Bronchial epithelial cell (primary cell): ENCODE measurements around the gene SLC1A5. TPM values are rescaled to one million over a fixed set of nuclear protein-coding genes. Genes with fewer than 3 reads are reported as not detected.
"Not testable (repeated sequence)": the region's sequence is repeated elsewhere in the genome, so short reads cannot be mapped to it uniquely, and the experiment has no call there.

Experiments
- DNase-seq: peaks from one replicate; pipeline ENCODE4 v3.0.0-alpha.2; 2010; ENCODE audit warnings: low read depth
- FAIRE-seq: peaks from 2 replicates; lab custom pipeline; 2011; peaks lifted over from hg19 to GRCh38; lab: Jason Lieb, UNC
- H3K27me3 ChIP-seq: 2 replicates; pipeline ENCODE4 v1.5.1; 2011; ENCODE audit warnings: low read length; ENCODE audit not compliant: control insufficient read depth, insufficient read depth
- H3K36me3 ChIP-seq: 2 replicates; pipeline ENCODE4 v1.5.1; 2011; ENCODE audit warnings: low read length; ENCODE audit not compliant: control insufficient read depth, insufficient read depth
- H3K4me3 ChIP-seq: 2 replicates; pipeline ENCODE4 v1.5.1; 2011; ENCODE audit warnings: mild to moderate bottlenecking, low read depth, low read length, control low read depth
- CTCF ChIP-seq: IDR thresholded peaks from 2 replicates; pipeline ENCODE4 v1.5.1; 2011; ENCODE audit warnings: mild to moderate bottlenecking, moderate library complexity, low read length, control low read depth, inconsistent platforms; ENCODE audit not compliant: insufficient read depth, severe bottlenecking
- total RNA-seq: library from RNA; depleted of rRNA; stranded (reverse); fragments of >200 nt; gene quantifications from 2 replicates; pipeline ENCODE4 v1.2.1, GENCODE V29; 2014

Gene SLC1A5
- total RNA-seq, 1 donor from 2014 or later = 266 TPM

- peak overlapping the region; percentile 77 for H3K4me3 ChIP-seq
- no peak for DNase-seq
- H3K27me3 ChIP-seq = no peaks in the 10 kb centered on the region
- no peak for TF ChIP-seq CTCF
- FAIRE-seq = no peak
- H3K36me3 ChIP-seq = peaks cover 35% of the 10 kb centered on the region
Measured at GRCh38 chr19:46785054-46785979, 3.1 kb downstream of the SLC1A5 start.

- FAIRE-seq (no peak), DNase-seq (peak; percentile 89)
- H3K27me3 ChIP-seq = no peaks in the 10 kb centered on the region
- H3K36me3 ChIP-seq = peaks cover 38% of the 10 kb centered on the region
- peak overlapping the region; percentile 77 for H3K4me3 ChIP-seq
- peak; percentile 22 for TF ChIP-seq CTCF
Measured at GRCh38 chr19:46784262-46785053, 3.9 kb downstream of the SLC1A5 start.

GRCh38 chr19:46783670-46784069 lies 4.7 kb downstream of the SLC1A5 start:
- no peaks in the 10 kb centered on the region for H3K27me3 ChIP-seq
- H3K4me3 ChIP-seq = peak overlapping the region; percentile 77
- peaks cover 43% of the 10 kb centered on the region for H3K36me3 ChIP-seq
- no peak for DNase-seq
- FAIRE-seq = no peak
- no peak for TF ChIP-seq CTCF

- no peak for FAIRE-seq
- peaks cover 52% of the 10 kb centered on the region for H3K36me3 ChIP-seq
- H3K4me3 ChIP-seq = no peak overlapping the region
- DNase-seq = no peak
- no peak for TF ChIP-seq CTCF
- H3K27me3 ChIP-seq = no peaks in the 10 kb centered on the region
Measured at GRCh38 chr19:46782355-46783019, 5.9 kb downstream of the SLC1A5 start.

GRCh38 chr19:46777956-46778645 lies 10.3 kb downstream of the SLC1A5 start:
- H3K4me3 ChIP-seq, DNase-seq, FAIRE-seq, H3K27me3 ChIP-seq: not testable (repeated sequence)
- peaks cover 52% of the 10 kb centered on the region for H3K36me3 ChIP-seq
